ENCODE results near the gene TMEM31. TPM values are rescaled to one million over a fixed set of nuclear protein-coding genes. Genes with fewer than 3 reads are reported as not detected.
A peak's percentile ranks its signal among the peaks of the same experiment; 100 is the strongest.

Gene TMEM31
- polyA plus RNA-seq, 1 of the 3 experiments (the other 2 are of a cell fraction), result not detected

GRCh38 chrX:103747163-103747562 is 36.5 kb downstream of the TMEM31 start:
- Histone ChIP-seq H2AFZ (ENCODE audit: low read depth) (no peak overlapping the region), H3K4me2 (no peak overlapping the region), H3K4me3 (ENCODE audit: low read depth in 2 of 2, low read length in 1 of 2) (no peak overlapping the region), H3K27me3 (ENCODE audit: insufficient read depth) (peaks cover 3% of the 10 kb centered on the region; the same call in 1 of the 2 replicates), H3K9ac (no peak overlapping the region), H3F3A (replicated peaks; ENCODE audit: insufficient read depth) (no peaks in the 10 kb centered on the region), H3K36me3 (replicated peaks in 1 of 2; ENCODE audit: control insufficient read depth in 1 of 2, insufficient read depth in 2 of 2, low read length in 1 of 2) (no peaks in the 10 kb centered on the region), H3K9me2 (no peaks in the 10 kb centered on the region), H3K9me3 (no peaks in the 10 kb centered on the region), H3K4me1 (ENCODE audit: control insufficient read depth in 1 of 2, insufficient read depth in 2 of 2, low read depth in 1 of 2, low read length in 1 of 2) (no peaks in the 10 kb centered on the region), H3K79me2 (ENCODE audit: insufficient read depth) (no peaks in the 10 kb centered on the region), H3K27ac (ENCODE audit: low read depth in 2 of 2, low read length in 1 of 2) (no peak overlapping the region), H4K20me1 (ENCODE audit: insufficient read depth) (no peaks in the 10 kb centered on the region)
- WGBS (ENCODE audit: low lambda C conversion rate), result 47% methylated on average over 2 of the region's 2 CpGs
- no peak for DNase-seq
- TF ChIP-seq JUND (IDR thresholded peaks at IDR 0.05), result no peak
- no peak for TF ChIP-seq TCF12 (IDR thresholded peaks at IDR 0.05)
- no peak for TF ChIP-seq SIN3A (IDR thresholded peaks at IDR 0.05; ENCODE audit: borderline replicate concordance, low read depth, low read length)
- no peak for TF ChIP-seq RXRA (IDR thresholded peaks at IDR 0.05; ENCODE audit: borderline replicate concordance, low read depth)
- TF ChIP-seq PBX3 (IDR thresholded peaks at IDR 0.05), result no peak
- TF ChIP-seq REST (IDR thresholded peaks at IDR 0.05; ENCODE audit: low read depth, low read length), result no peak
- TF ChIP-seq FOSL2 (IDR thresholded peaks at IDR 0.05; ENCODE audit: borderline replicate concordance, low read depth), result no peak
- TF ChIP-seq NRF1 (IDR thresholded peaks at IDR 0.05; ENCODE audit: low read depth, low read length), result no peak
- TF ChIP-seq, protein P1, sequence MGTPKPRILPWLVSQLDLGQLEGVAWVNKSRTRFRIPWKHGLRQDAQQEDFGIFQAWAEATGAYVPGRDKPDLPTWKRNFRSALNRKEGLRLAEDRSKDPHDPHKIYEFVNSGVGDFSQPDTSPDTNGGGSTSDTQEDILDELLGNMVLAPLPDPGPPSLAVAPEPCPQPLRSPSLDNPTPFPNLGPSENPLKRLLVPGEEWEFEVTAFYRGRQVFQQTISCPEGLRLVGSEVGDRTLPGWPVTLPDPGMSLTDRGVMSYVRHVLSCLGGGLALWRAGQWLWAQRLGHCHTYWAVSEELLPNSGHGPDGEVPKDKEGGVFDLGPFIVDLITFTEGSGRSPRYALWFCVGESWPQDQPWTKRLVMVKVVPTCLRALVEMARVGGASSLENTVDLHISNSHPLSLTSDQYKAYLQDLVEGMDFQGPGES (IDR thresholded peaks at IDR 0.05; ENCODE audit: low read depth, low read length), result no peak
- no peak for TF ChIP-seq CHD2 (IDR thresholded peaks at IDR 0.05; ENCODE audit: low read length, partially characterized antibody)
- no peak for TF ChIP-seq FOXJ3 (CRISPR knock-in tag; IDR thresholded peaks at IDR 0.05)
- TF ChIP-seq MEF2A (IDR thresholded peaks at IDR 0.05; ENCODE audit: borderline replicate concordance, low read depth), result no peak
- CTCF ChIA-PET, result interaction anchor here (2.1 kb wide), 1 partner anchor 9 kb away, joined by 5 read pairs; no protein-coding TSS in a partner anchor
- POLR2A ChIA-PET, result no interaction called here

DNA sequence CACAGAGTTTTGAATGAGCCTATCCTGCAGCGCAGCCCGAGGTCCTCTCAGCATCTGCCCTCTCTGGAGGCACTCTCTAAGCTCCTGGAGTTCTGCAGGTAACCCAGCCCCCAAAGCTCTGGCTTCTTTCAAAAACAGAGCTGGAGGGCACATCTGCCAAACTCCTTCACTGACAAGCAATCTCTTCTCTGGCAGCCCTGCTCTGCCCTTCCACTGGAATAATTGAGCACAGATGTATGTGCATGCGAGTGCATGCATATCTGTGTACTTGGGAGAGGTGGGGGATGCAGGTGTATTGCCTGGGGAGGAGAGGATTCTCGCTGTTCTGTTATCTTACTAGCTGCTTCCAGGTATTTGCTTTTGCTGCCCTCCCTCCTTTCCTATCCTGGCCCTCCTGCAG is 43.7 kb downstream of the TMEM31 start:
- no peaks in the 10 kb centered on the region for H3K9me2 ChIP-seq
- peaks cover 0 to 8% of the 10 kb centered on the region in 2 experiments; a peak in 1 of 4 replicates for H3K4me1 ChIP-seq (ENCODE audit: control insufficient read depth in 1 of 2, insufficient read depth in 2 of 2, low read depth in 1 of 2, low read length in 1 of 2)
- H3K4me3 ChIP-seq (ENCODE audit: low read depth in 2 of 2, low read length in 1 of 2), result no peak overlapping the region
- no peak overlapping the region for H3K27ac ChIP-seq (ENCODE audit: low read depth in 2 of 2, low read length in 1 of 2)
- H3K9me3 ChIP-seq, result no peaks in the 10 kb centered on the region
- no peaks in the 10 kb centered on the region for H3K79me2 ChIP-seq (ENCODE audit: insufficient read depth)
- H2AFZ ChIP-seq (ENCODE audit: low read depth), result no peak overlapping the region
- H4K20me1 ChIP-seq (ENCODE audit: insufficient read depth), result no peaks in the 10 kb centered on the region
- H3K36me3 ChIP-seq (replicated peaks in 1 of 2; ENCODE audit: control insufficient read depth in 1 of 2, insufficient read depth in 2 of 2, low read length in 1 of 2), result no peaks in the 10 kb centered on the region
- no peak overlapping the region for H3K9ac ChIP-seq
- H3F3A ChIP-seq (replicated peaks; ENCODE audit: insufficient read depth), result no peaks in the 10 kb centered on the region
- ChIA-PET POLR2A (no interaction called here), CTCF (interaction anchor here (0.8 to 2.0 kb wide), 3 partner anchors 9 to 43 kb away, joined by 4 to 6 read pairs (median 4); no protein-coding TSS in a partner anchor)
- DNase-seq, result peak; percentile 45
- H3K27me3 ChIP-seq (ENCODE audit: insufficient read depth), result no peaks in the 10 kb centered on the region; the same call in 1 of the 2 replicates
- no peak overlapping the region for H3K4me2 ChIP-seq
- 27% methylated on average over 3 of the region's 4 CpGs for WGBS (ENCODE audit: low lambda C conversion rate)
- TF ChIP-seq, protein P1 (IDR thresholded peaks at IDR 0.05; ENCODE audit: low read depth, low read length), result no peak
- TF ChIP-seq TCF12 (IDR thresholded peaks at IDR 0.05), result no peak
- no peak for TF ChIP-seq SMC3 (IDR thresholded peaks at IDR 0.05; ENCODE audit: low read depth, low read length)
- TF ChIP-seq PBX3 (IDR thresholded peaks at IDR 0.05), result no peak
- TF ChIP-seq MAX (IDR thresholded peaks at IDR 0.05; ENCODE audit: low read depth), result no peak
- TF ChIP-seq CHD2 (IDR thresholded peaks at IDR 0.05; ENCODE audit: low read length, partially characterized antibody), result peak; percentile 63
- TF ChIP-seq RXRA (IDR thresholded peaks at IDR 0.05; ENCODE audit: borderline replicate concordance, low read depth), result no peak
- TF ChIP-seq NFIC (IDR thresholded peaks at IDR 0.05; ENCODE audit: borderline replicate concordance), result no peak
- TF ChIP-seq ELF1 (IDR thresholded peaks at IDR 0.05), result no peak
- TF ChIP-seq FOSL2 (IDR thresholded peaks at IDR 0.05; ENCODE audit: borderline replicate concordance, low read depth), result no peak
- TF ChIP-seq GATA2 (CRISPR knock-in tag; IDR thresholded peaks at IDR 0.05), result peak; percentile 65
